ENCODE results near the gene WDR46. TPM values are rescaled to one million over a fixed set of nuclear protein-coding genes. Genes with fewer than 3 reads are reported as not detected.
"Not testable (repeated sequence)": the region's sequence is repeated elsewhere in the genome, so short reads cannot be mapped to it uniquely, and the experiment has no call there.

The WDR46 gene
- total RNA-seq, 1 experiment from 2014 or later = 170 TPM

GRCh38 chr6:33289784-33290315 lies 811 bp upstream of the WDR46 start:
- DNase-seq (ENCODE audit: low read depth) = no peak

DNA sequence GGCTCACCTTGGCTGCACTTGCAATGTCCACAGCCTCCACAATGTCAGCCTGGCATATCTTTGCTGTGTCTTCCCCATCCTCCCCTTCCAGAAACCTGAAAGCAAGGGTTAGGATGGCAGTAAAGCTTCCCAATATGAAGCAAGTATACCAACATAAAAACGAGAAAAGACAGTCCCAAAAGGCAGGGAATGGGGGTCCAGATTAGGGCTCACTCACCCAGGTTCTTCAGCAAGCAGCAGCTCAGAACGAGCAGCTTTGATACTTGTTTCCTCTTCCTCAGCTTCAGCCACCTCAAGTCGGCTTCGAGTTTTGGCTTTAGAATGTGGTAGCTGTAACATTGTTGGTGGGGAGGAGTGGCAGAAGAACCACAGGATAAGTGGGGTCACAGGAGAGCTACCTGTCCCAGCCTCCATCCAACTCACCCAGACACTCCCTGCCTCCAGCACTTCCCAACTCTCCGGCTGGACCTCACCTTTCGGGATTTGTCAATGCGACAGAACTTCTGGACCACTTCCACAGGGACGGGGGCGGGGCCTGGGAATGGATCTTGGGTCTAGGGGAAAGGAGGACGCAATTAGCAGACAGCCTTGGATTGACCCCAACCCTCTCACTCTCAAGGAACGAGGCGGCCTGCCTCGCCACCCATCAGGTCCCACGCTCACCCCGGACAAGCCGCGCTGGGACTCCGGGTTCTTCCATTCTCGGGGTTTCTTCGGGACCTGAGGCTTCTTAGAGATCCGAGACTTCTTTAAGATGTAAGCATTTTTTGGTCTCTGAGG lies 708 bp downstream of the WDR46 start:
- DNase-seq (ENCODE audit: low read depth) = no peak

GRCh38 chr6:33286946-33287914 lies 1.8 kb downstream of the WDR46 start:
- DNase-seq (ENCODE audit: low read depth) = no peak

- not testable (repeated sequence) for DNase-seq (ENCODE audit: low read depth)
Measured at GRCh38 chr6:33285214-33285613, 3.8 kb downstream of the WDR46 start.

- no peak for DNase-seq (ENCODE audit: low read depth)
Measured at GRCh38 chr6:33280539-33280938, 8.5 kb downstream of the WDR46 start.

- peak; percentile 81 for DNase-seq (ENCODE audit: low read depth)
Measured at GRCh38 chr6:33279971-33280511, 9.0 kb downstream of the WDR46 start.

DNA sequence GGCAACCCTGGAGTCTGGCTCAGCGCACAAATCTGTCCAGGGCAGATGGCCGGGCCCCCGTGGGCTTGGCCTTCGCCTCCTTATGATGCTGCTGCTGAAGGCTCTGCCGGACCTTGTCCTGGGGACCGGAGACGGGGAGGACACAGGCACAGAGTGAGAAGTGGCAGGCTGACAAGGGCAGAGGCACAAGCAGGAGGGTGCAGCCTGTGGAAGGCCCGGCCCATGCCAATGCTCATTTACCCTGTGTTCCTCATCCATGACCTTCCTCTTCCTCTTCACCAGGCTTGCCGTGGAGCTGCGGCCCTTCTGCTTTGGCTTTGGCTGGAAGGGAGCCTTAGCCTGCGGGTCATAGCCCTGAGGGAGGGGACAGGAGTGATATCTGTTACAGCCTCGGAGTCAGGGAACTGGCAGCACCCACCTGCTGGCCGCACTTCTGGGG lies 9.8 kb downstream of the WDR46 start:
- no peak for DNase-seq (ENCODE audit: low read depth)

GRCh38 chr6:33278810-33279209 lies 10.2 kb downstream of the WDR46 start:
- DNase-seq (ENCODE audit: low read depth) = no peak

DNA sequence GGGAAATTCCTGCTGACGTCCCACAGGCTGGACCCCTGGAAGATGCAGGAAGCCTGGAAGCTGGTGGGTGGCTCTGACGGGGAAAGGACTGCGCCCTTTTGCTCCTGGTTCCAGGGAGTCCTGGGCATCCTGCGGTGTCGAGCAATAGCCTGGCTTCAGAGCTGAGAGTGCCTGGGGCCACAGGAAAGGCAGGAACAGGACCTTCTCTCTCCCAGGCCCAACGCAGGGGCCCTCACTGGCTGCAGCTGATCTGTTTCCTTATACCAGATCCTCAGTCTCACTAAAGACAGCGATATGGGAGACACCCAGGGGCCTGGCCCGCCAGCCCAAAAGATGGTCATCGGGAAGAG lies 10.7 kb downstream of the WDR46 start:
- no peak for DNase-seq (ENCODE audit: low read depth)

DNA sequence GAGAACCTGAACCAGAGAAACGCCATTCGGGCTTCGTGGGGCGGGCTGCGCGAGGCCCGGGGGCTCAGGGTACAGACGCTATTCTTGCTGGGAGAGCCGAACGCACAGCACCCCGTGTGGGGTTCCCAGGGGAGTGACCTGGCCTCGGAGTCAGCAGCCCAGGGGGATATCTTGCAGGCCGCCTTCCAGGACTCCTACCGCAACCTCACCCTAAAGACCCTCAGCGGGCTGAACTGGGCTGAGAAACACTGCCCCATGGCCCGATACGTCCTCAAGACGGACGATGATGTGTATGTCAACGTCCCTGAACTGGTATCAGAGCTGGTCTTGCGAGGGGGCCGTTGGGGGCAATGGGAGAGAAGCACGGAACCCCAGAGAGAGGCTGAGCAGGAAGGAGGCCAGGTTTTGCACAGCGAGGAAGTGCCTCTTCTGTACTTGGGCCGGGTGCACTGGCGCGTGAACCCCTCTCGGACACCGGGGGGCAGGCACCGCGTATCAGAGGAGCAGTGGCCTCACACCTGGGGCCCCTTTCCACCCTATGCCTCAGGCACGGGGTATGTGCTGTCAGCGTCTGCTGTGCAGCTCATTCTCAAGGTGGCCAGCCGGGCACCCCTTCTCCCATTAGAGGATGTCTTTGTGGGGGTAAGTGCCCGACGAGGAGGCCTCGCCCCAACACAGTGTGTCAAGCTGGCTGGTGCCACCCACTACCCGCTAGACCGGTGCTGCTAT lies 11.2 kb downstream of the WDR46 start:
- DNase-seq (ENCODE audit: low read depth) = peak; percentile 49

DNA sequence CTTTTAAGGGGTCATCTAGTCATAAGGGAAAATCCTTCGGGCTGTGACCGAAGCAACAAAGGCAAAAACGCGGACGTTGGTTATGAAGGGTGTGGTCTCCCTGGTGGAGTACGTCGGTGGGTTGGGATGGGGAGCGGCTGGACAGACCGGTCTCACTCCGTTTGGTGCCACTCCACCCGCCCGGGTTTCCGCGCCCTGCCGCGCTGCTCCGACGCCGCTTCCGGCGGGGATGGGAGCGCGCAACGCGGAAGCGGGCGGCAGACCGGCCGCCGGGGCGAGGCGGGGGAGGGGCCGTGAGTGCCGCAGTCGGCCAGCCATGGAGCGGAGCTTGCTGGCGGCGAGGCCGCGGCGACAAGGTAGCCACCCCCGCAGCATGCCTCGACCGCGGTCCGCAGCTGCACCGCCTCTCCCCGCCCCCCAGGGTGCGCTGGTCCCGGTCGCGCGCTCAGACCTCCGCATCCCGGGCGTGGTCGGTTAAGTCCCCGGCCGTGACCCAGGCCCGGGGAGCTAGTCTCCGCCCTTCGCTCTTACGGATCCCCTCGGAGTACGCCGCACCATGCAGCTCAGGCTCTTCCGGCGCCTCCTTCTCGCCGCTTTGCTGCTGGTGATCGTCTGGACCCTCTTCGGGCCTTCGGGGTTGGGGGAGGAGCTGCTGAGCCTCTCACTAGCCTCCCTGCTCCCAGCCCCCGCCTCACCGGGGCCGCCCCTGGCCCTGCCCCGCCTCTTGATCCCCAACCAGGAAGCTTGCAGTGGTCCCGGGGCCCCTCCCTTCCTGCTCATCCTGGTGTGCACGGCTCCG lies 12.0 kb downstream of the WDR46 start, which contains the start of gene B3GALT4:
B3GALT4 (plus strand) TSS at position 260 of the 799 bp plus-strand sequence; CDS start at position 557, 297 bp downstream.
- DNase-seq (ENCODE audit: low read depth) = peak; percentile 91

GRCh38 chr6:33276581-33276863 lies 12.5 kb downstream of the WDR46 start:
- DNase-seq (ENCODE audit: low read depth) = no peak

DNA sequence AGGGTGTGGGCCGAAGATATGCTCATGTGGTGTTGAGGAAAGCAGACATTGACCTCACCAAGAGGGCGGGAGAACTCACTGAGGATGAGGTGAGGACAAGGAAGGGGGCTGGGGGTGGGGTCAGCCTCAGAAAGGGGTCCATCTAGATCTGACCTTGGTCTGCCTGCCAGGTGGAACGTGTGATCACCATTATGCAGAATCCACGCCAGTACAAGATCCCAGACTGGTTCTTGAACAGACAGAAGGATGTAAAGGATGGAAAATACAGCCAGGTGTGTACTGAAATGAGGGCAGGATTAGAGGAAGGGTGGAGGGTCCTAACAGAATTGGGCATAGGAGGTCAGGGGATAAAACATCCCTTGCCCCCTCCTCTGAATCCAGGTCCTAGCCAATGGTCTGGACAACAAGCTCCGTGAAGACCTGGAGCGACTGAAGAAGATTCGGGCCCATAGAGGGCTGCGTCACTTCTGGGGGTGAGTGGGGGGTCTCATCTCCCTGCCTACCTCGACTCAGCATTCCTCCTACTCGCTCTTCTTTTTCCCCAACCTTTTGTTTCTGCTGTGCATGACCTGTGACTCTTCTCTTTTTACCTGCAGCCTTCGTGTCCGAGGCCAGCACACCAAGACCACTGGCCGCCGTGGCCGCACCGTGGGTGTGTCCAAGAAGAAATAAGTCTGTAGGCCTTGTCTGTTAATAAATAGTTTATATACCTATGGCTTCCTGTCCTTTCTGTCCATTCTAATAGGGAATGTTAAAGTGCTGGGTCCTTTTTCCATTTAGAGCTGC lies 13.1 kb downstream of the WDR46 start:
- DNase-seq (ENCODE audit: low read depth) = not testable (repeated sequence)

- DNase-seq (ENCODE audit: low read depth) = peak; percentile 19
Measured at GRCh38 chr6:33273924-33274902, 14.8 kb downstream of the WDR46 start.

- no peak for DNase-seq (ENCODE audit: low read depth)
Measured at GRCh38 chr6:33273129-33273923, 15.7 kb downstream of the WDR46 start.

- DNase-seq (ENCODE audit: low read depth) = no peak
Measured at GRCh38 chr6:33272275-33273128, 16.5 kb downstream of the WDR46 start.
